BJ (cell line): ENCODE results near the gene ARID5B. TPM values are rescaled to one million over a fixed set of nuclear protein-coding genes. Genes with fewer than 3 reads are reported as not detected.

Source experiments
- CTCF ChIA-PET: fragments of 350-600 bp; formaldehyde crosslinking; extraction: SDS; loops from one replicate; lab custom pipeline; 2021; ENCODE audit warnings: antibody characterized with exemption, inconsistent platforms; lab: Yijun Ruan, JAX
- POLR2A ChIA-PET: fragments of 300-600 bp; sonication (Branson Sonifier 250); formaldehyde crosslinking; extraction: SDS; loops from one replicate; lab custom pipeline; 2021; ENCODE audit warnings: antibody characterized with exemption; lab: Charles Lee
- DNase-seq: peaks from one replicate; pipeline ENCODE4 v3.0.0-alpha.2; 2011; ENCODE audit warnings: low read depth
- H3K27me3 ChIP-seq: 2 replicates; pipeline ENCODE4 v1.6.0; 2011; ENCODE audit warnings: low read length; ENCODE audit not compliant: control insufficient read depth, insufficient read depth
- H3K36me3 ChIP-seq: 2 replicates; pipeline ENCODE4 v1.5.1; 2011; ENCODE audit warnings: low read length; ENCODE audit not compliant: control insufficient read depth, insufficient read depth
- H3K4me3 ChIP-seq: 2 replicates; pipeline ENCODE4 v1.5.1; 2011; ENCODE audit warnings: low read depth, mild to moderate bottlenecking, control low read depth, low read length
- CTCF ChIP-seq: IDR thresholded peaks from 2 replicates; pipeline ENCODE4 v1.5.1; 2011; ENCODE audit warnings: low read depth, mild to moderate bottlenecking, control low read depth, inconsistent platforms, low read length, moderate library complexity; ENCODE audit not compliant: insufficient read depth
- polyA plus RNA-seq: library from polyadenylated mRNA; depleted of rRNA; stranded (reverse); fragments of >200 nt; gene quantifications from 2 replicates; pipeline ENCODE4 v1.2.3, GENCODE V29; 2011

ARID5B gene
- polyA plus RNA-seq, 1 experiment = 73.8 TPM

DNA sequence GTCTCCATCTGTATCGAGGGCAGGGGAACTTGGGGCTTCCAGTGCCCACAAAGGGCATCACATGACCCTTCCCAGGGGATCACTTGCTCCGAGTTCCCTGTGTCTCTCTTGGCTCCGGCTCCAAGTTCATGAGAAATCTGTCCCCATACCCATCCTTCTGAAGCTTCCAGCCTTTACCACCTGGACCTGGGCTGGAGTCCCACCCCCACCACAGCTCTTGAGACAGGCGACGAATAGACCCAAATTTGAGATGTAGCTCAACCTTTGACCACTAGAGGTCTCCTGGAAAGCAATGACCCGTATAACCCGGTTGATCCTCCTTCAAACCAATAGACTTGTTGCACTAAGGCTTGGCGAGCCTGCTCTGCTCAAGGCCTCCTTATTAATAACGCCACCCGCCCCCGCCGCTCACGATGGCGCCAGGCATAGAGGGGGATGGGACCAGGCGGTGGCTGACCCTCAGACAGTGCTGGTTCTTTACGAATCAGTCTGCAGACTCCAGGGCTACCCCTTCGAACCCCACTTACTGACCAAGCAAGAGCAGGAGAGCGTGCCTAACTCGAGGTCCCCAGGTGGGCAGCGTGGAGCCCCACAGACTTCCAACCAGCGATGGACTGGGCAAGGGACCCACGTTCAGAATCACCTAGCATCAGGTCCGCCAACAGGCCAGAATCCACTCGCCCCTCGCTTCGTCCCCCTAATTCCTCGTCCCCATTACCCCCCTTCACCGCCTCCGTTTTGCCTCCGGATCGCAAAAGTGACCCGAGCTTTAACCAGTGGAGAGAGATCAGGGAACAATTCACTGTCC, 4.4 kb upstream of the ARID5B start:
- H3K4me3 ChIP-seq = 0 out of 2 replicates have a peak overlapping the region, but pooled peaks have one; percentile 9
- CTCF ChIA-PET = interaction anchor here (0.6 to 3.7 kb wide), 35 partner anchors 8 to 756 kb away, joined by 3 to 14 read pairs (median 4); no protein-coding TSS in a partner anchor
- H3K36me3 ChIP-seq = no peaks in the 10 kb centered on the region
- no peaks in the 10 kb centered on the region for H3K27me3 ChIP-seq
- DNase-seq = no peak
- TF ChIP-seq CTCF = peak; percentile 76
- POLR2A ChIA-PET = no interaction called here

GRCh38 chr10:61897671-61898434, 3.6 kb upstream of the ARID5B start:
- ChIA-PET POLR2A (no interaction called here), CTCF (interaction anchor here (0.6 to 3.7 kb wide), 28 partner anchors 9 to 757 kb away, joined by 3 to 14 read pairs (median 4); no protein-coding TSS in a partner anchor)
- no peak for DNase-seq
- TF ChIP-seq CTCF = peak; percentile 51
- H3K36me3 ChIP-seq = no peaks in the 10 kb centered on the region
- 0 out of 2 replicates have a peak overlapping the region, but pooled peaks have one; percentile 9 for H3K4me3 ChIP-seq
- no peaks in the 10 kb centered on the region for H3K27me3 ChIP-seq

- no peak for DNase-seq
- TF ChIP-seq CTCF = no peak
- Histone ChIP-seq H3K4me3 (no peak overlapping the region), H3K36me3 (no peaks in the 10 kb centered on the region), H3K27me3 (no peaks in the 10 kb centered on the region)
- ChIA-PET POLR2A (no interaction called here), CTCF (interaction anchor here (0.8 to 3.7 kb wide), 11 partner anchors 10 to 366 kb away, joined by 3 to 14 read pairs (median 5); no protein-coding TSS in a partner anchor)
Observed at GRCh38 chr10:61898435-61898778, 3.1 kb upstream of the ARID5B start.

DNA sequence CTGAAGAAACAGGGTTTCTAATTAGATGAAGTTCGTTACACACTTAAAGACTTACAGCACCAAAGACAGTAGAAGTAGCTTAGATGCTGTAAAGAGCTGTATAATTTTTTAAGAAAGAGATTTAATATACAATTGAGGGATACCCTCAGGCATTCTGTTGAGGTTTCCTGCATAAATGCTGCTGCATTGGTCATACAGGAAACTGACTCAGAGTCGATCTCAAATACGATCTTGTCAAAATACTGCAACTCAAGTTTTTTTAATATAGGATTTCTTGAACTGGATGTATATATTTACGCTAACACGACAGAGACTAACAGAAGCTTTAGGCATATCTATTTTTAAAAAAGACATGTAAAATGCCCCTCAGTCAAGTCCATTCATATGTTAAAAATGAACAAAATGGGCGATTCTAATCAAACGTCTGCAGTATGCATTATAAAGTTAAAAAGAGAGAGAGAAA, 2.4 kb upstream of the ARID5B start:
- no peaks in the 10 kb centered on the region for H3K36me3 ChIP-seq
- no peak for TF ChIP-seq CTCF
- no peaks in the 10 kb centered on the region for H3K27me3 ChIP-seq
- POLR2A ChIA-PET = no interaction called here
- no peak for DNase-seq
- CTCF ChIA-PET = interaction anchor here (1.2 to 3.7 kb wide), 5 partner anchors 9 to 366 kb away, joined by 3 to 10 read pairs (median 6); no protein-coding TSS in a partner anchor
- H3K4me3 ChIP-seq = no peak overlapping the region

- Histone ChIP-seq H3K27me3 (no peaks in the 10 kb centered on the region), H3K36me3 (no peaks in the 10 kb centered on the region), H3K4me3 (no peak overlapping the region)
- no peak for DNase-seq
- ChIA-PET POLR2A (no interaction called here), CTCF (interaction anchor here (1.3 to 3.7 kb wide), 4 partner anchors 9 to 365 kb away, joined by 3 to 10 read pairs (median 6); no protein-coding TSS in a partner anchor)
- no peak for TF ChIP-seq CTCF
Observed at GRCh38 chr10:61899663-61899996, 1.9 kb upstream of the ARID5B start.
